NCI-H187 (cell line): ENCODE results near the gene PLXDC1.

Experiments used
- DNase-seq, 2 experiments: peaks; one replicate each; lab custom pipeline; 2025; lab: John Stamatoyannopoulos, UW

PLXDC1 gene

DNA sequence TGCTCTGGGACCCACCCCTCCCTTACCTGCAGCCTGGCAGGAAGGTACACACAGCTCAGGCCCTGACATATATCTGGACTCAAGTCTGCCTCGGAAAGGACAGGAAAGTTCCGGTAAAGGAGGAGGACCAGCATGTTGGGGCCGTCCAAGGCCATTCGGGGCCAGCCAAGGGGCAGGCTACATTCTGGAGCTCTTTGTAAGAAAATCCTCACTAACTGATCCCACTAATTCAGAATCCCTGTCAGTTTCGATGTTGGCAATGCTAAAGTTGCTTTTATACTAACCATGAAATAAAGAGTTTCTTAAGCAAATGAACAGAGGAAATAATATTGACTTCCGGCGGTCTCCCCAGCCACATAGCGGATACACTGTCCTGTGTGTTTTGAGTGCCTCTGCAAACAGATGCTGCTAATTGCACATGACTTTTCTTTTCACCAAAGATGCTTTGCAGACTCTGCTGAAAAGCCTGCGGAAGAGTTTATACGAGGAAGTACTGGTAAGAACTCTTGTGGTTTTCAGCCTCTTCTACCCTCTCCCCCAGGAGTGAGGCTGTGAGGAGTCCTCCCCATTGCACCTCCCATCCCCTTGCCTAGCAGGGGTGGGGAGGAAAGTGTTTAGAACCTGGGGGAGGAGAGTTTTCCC, 54.8 kb downstream of the PLXDC1 start:
- no peak for DNase-seq

DNA sequence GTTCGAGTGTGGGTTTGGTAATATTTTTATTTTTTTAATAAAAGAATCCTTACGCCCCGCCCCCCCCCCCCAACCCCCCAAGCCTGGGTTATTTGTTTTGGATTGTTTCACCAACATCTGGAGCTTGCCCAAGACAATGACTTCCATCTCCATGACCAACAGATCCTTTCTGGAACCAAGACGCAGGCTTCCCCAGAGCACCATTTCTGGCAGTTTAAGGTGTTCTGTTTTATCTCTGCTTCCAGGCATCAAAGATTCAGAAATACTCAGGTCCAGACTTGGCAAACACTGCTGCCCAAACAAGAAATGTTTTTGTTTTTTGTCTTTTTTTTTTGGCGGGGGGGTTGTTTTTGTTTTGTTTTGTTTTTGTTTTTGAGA, 56.1 kb downstream of the PLXDC1 start:
- no peak for DNase-seq

DNA sequence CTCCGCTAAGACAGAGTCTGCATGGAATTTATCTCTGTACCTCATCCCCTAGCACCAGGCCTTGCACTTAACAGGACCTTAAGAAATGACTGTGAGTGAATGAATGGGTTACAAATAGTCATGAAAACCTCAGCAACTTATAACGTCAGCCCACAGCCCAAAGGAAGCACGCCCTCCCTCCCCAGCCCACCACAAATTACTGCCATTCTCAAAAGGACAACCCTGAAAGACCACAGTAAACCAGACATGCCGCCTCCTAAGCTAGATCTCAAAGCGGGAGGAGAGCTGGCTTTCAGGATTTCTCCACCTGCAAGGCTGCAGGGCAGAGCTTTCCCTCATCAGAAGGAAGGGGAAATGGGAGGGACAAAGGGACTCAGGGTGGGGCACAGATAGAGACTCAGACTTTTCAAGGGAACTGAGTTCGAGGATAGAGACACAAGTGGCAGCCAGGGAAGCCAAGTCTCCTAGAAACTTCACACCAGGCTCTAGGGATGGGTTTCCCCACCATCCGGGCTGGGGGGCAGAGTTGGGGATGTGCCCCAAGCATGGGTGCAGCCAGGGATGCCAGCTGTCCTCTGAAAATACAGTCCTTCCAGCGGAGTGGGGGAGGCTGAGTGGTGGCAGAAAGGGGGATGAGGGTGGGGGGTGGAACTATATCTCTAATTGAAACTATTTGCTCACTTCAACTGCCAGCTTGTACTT, 56.7 kb downstream of the PLXDC1 start:
- DNase-seq = no peak

DNA sequence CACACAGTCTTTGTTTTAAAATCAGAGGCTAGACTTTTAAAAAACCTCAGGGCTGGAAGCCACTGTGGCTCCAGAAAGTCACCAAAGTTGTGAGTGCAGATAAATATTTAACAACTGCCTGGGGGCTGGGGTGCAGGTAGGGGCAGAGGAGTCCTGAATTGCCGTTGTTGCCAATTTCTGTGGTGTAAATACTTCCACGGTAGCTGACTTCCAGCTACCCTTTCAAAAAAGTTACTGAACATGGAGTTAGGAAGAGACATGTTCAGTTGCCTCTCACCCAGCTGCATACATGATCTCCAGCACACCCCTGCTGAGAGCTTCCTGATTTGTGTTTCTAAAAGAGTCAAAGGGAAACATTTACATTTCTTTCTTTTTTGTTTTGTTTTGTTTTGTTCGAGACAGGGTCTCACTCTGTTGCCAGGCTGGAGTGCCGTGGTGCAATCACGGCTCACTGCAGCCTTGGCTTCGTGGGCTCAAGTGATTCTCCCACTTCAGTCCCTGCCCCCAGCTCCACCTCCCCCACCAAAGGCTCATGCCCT, 58.7 kb downstream of the PLXDC1 start:
- DNase-seq = no peak

DNA sequence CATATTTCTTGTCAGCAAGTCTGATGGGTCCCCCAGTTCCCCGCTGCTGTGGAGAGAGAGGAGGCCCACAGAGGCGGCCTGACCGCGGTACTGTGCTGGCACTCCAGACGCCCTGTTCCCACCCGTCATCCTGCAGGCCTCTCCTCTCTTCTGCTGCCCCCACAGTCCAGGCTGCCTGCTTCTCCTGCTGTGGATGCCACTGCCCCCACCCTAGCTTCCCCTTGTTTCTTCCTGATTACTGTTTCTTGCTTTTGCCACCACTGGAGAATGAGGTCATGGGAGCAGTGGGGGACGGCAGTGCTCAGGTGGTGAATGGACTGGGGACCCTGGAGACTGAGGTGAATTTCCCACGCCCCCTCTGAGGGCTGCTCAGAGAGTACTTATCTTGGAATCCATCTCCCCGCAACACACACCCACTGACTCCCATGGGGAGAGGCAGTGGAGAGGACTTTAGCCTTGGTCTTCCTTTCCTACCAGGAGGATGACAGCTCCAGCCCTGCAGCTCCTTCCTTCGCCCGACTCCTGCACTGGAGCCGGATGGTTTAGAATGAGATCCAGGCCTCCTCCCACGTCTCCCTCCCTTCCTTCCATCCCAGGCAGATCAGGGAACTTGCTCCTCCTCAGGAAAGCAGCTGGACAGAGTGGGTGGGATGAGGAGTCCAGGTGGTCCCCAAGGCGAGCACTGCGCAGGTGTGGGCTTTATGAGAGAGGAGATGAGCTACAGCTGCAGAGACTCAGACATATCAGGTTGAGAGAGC, 60.4 kb downstream of the PLXDC1 start:
- DNase-seq = no peak

DNA sequence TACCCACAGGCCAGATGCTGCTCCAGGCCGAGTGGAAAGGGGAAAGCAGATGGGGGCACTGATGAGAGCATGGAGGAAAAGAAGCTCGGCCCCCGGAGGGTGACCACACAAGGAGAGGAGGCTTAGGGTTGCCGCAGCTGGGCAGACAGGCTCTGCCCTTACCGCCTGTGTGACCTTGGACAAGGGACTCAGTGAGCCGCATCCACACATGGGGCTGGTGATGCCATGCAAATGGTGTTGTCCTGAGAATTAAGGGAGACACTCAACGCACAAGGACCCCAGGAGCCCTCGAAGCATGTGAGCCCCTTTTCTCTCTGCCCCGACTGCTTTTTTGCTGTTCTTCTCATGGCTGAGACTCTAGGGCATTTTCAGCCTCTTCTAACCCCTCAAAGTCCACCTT, 61.0 kb downstream of the PLXDC1 start:
- no peak for DNase-seq

DNA sequence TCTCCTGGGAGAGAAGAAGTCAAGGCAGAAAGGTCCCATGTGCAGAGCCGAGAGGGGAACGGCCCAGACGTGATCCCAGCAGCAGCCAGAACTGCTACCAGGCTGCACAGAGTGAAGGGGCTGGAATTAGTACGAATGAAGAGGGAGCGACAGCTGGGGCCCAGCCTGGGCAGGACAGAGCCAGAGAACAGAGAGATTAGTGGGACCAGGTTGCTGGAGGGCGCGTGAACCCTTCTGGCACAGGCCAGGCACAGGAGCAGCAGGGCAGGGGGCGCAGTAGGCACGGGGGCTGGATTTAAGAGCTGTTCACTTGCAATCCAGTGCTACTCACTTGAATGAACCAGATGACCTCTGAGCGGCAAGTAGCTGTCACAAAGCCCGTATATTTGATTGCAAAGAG, 66.9 kb downstream of the PLXDC1 start:
- no peak for DNase-seq

DNA sequence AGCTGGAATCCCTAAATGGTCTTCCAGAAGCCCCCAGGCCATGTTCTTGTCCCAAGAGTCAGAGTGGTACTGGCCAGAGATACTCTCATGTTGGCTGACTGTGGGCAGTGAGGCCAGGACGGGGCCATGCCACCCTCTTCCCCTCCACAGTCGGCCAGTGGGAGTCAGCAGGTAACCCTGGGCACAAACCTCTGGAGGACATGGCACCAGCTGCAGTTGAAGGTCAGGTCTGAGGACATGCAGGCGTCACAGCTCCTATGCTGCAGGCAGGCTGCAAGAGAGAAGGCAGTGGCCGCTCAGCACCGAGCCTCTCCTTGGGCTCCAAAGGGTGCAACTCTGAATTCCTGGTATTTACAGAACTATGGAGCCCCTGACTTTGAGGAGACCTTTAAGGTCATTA, 68.2 kb downstream of the PLXDC1 start:
- DNase-seq = no peak

DNA sequence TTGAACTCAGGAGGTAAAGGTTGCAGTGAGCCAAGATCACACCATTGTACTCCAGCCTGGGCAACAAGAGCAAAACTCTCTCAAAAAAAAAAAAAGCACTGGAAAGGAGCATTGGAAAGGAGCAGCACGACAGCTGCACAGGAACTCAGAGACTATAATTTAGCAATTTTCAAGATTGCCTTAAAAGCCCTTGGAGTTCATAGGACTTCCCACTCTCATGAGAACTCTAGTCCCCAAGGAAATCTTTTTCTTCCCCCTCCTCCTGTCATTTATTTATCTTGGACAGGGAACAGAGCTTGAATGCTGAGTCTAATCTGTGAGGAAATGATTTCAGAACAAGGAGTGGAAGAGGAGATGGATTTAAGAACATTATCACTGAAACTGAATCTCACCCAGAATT, 69.0 kb downstream of the PLXDC1 start:
- no peak for DNase-seq

DNA sequence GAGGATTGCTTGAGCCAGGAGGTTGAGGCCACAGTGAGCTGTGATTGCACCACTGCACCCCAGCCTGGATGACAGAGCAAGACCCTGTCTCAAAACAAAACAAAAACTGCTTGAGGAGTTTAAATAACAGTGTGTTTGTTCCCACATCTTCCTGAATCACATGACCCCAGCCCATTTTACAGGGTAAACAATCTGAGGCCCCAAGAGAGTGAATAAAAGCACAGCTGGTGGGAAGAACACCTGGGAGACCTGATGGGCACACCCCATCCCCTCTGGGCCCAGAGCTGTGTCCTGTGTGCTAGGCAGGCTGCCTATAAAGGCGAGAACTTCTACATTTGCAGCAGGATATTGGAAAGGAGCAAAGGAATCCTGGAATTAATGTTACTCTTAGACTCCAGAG, 69.6 kb downstream of the PLXDC1 start:
- DNase-seq = no peak

DNA sequence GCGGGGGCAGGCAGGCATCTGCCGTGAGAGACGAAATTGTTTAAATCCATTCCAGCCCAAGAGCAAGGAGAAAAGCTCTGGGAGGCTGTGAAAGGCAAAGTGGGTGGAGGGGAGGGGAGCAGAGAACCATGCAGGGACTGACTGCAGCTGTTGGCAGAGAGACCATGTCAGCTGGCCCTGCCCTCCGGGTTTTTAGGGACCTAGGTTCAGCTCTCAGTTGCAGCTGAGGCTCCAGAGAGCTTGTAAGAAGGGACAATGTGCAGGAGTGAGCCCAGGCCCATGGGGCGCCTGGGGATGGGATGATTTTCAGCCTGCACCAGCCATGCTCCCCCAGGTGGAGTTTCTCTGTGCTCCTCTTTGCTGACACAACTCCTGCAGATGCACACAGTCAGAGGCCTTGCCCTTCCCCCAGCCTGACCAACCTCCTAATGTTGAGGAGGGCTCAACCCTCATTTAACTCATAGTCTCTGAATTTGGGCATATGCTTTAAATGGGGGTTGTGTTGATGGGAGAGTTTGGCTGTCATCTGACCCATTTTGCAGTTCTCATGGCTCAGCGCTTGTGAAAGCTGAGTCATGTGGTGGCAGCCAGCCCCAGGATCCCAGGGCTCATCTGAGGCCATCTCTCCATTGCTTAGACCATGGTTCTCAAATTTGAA, 70.9 kb downstream of the PLXDC1 start:
- no peak for DNase-seq

DNA sequence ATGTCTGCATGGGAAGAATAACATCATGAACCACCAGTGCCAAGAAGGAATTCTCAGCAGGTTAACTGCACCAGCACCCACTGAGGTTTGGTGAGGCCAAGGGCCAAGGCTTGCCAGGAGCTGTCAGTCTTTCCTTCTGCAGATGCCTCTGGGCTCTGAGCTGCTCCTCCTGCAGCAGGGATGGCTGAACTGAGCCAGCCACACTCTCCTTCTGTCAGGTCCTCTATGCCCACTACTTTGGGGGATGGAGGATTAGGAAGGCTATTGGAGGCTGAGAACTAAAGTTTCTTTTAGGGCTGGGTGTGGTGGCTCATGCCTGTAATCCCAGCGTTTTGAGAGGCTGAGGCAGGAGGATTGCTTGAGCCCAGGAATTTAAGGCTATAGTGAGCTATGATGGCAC, 71.6 kb downstream of the PLXDC1 start:
- no peak for DNase-seq

DNA sequence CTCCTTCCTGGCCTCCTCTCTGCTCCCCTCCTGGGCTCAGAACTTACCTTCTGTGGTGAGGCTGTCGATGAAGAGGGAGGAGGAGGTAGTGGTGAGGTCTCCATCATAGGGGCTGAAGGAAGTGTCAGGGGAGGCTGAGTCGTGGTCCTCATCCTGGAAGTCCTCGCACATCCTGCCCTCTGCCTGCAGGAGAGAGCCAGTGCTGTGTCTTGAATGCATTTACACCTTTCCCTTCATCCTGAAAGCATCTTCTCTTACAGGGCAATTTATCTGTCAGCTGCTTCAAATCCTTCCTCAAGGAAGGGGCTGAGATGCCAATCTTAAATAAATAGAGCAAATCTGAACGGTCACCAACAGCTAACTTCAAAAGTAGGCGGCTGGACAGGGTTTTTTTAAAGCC, 73.6 kb downstream of the PLXDC1 start:
- no peak for DNase-seq

DNA sequence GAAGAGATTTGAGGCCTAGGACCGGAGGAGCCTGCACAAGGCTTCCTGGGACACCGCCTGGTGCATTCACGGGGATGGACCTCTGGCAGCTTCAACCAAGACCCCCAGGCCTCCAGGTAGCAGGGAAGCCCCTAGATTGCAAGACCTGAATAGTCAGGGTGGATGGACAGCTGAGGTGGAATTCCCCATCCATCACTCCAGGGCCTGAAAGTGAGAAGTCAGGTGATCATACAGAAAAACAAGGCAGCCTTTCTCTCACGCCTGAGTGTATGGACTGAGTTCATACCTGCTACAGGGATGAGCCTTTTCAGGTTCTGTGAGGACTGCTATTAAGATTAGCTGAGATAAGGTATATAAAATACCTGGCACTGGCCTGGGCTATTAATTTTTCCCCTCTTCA, 74.2 kb downstream of the PLXDC1 start:
- no peak for DNase-seq

DNA sequence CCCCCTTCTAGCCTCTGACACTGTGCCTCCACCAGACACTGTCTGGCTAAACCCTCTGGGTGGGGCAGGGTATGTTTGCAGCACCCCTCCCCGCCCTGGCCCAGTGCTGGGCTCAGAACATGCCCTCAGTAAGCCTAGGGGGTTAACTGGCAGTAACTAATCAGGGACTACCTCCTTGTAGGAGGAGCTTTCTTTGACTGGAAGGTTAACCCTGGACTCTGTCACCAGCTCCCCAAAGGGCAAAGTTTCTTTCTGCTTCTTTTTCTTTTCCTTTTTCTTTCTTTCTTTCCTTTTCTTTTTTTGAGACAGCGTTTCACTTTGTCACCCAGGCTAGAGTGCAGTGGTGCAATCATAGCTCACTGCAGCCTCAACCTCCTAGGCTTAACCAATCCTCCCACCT, 76.8 kb downstream of the PLXDC1 start:
- no peak for DNase-seq

DNA sequence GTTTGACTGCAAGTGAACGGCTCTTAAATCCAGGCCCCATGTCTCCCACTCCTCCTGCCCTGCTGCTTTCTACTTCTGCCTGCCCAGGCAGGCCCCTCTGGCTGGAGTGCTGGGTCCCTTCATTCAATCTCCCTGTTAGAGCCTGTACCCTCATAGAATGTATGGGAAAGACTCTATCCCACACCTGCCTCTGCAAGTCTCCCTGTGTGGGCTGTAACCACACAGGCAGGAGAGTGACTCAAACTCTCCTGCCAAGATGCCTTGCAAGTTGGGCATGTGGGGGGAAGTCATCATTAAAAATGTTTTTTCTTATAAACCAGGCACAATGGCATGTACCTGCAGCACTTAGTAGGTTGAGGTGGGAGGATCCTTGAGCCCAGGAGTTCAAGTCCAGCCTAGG, 77.5 kb downstream of the PLXDC1 start:
- DNase-seq = no peak

DNA sequence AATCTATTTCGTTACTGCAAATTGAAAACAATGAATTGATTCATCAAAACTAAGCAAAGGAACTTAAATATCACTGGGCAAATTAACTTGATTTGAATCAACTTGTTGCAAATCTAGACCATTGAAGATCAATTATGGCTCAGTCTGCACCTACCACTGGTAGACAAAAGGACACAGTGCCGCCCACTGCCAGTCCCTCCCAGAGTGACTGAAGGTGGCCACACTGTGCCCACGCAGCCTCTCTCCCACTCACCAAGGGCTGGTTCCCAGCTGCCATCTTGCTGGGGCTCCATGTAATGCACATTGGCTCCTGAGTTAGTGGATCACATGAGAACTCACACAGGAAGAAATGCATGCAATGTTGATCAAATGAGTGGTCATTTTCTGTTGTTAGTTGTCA, 78.1 kb downstream of the PLXDC1 start:
- DNase-seq = no peak

DNA sequence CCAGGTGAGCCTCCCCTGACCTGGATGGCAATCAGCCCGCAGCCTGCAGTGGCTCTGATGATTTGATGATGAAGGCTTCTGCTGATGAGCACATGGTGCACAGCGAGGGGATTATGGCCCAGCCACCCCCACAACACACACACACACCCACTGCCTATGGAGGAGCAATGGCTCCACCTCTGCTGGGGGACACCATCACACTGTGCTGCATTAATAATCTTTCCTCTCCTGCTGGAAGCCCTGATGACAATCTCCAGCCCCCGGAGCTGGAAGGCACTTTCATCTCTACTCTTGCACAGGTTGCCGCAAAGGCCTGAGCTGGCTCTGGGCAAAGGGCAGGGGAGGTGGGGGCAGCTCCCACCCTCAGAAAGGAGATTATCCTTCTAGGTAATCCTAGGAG, 79.9 kb downstream of the PLXDC1 start:
- DNase-seq = no peak

DNA sequence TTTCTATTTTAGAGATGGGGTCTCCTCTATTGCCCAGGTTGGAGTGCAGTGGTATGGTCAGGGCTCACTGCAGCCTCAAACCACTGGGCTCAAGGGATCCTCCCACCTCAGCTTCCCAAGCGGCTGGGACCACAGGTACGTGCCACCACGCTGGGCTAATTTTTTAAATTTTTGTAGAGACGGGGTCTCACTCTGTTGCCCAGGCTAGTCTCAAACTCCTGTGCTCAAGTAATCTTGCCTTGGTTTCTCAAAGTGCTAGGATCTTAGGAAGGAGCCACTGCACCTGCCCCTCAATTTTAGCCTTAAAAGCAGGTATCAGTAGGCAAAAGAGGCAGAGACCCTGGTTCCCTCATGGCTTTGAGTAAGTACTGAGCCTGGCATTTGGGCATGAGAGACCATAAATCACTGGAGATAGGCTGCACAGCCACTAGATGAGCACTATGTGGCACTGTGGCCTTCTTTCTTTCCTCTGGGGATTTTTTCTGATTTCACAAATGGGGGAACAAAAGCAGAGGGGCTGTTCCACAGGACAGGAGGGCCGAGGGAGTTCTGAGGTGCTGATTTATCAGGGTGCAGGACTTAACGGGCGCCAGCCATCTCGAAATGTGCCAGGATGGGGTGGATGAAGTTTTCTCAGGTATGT, 82.2 kb downstream of the PLXDC1 start:
- DNase-seq = no peak

DNA sequence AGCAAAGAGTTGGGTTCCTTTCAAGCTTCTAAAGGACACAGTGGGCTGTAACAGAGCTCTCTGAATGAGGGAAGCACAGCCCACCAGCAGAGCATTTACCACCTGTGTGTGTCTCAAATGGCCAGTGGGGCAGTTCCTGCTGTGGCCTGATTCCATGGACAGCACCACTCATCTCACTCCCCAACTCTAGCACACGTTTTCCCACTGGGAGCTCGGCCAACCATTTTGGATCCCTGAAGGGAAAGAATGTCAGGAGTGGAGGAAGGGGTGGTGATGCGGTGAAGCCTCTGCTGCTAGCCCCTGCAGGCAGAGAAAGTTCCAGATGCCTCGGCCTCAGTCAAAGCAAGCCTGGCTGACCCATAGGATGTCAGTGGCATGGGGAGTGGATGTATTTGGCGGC, 86.6 kb downstream of the PLXDC1 start:
- no peak for DNase-seq

DNA sequence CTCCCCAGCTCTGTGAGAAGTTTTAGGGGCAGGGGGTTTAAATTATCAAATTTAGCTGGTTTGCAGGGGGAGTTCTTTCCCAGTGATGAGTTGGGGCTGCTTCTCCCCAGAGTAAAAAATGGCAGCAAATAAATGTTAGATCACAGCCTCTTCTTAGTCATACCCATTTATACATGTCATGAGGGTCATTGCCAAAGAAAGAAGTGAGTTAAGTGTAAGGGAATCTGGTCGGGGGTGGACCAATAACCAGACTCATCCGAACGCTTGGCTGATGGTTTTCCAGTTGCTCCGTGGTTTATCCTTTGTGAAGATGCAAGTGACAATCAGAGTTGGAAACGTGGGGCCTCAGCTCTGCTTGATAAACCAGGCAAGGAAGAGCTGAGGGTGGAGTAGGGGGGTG, 87.1 kb downstream of the PLXDC1 start:
- DNase-seq = no peak

DNA sequence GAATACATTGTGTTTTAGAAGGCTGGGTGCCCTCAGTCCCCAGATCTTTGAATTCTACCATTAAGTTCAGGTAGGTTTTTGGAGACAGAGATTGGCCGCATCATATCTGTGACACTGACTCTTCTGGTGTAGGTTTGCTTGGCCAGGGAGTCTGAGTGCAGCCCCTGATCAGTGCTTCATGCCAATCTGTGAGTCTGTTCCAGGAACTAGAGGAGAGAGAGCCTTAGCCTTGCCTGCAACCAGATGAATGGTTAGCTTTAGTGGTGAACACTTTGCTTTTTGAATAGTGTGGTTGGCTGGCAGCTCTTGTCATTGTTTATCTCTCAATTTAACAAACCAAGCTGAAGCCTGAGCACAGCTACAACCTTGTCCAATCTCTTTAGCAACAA, 87.8 kb downstream of the PLXDC1 start:
- no peak for DNase-seq
